ENCODE measurements around the gene AFDN. TPM values are rescaled to one million over a fixed set of nuclear protein-coding genes. Genes with fewer than 3 reads are reported as not detected.

AFDN gene
- total RNA-seq, 1 donor from 2014 or later = 552 TPM

- TF ChIP-seq CTCF (IDR thresholded peaks at IDR 0.05; ENCODE audit: partially characterized antibody, unreplicated experiment) = no peak
- Mint-ChIP-seq H3K27ac (ENCODE audit: unreplicated experiment) (no peak overlapping the region), H3K4me1 (ENCODE audit: low read depth, unreplicated experiment) (peaks cover 8% of the 10 kb centered on the region), H3K9me3 (ENCODE audit: unreplicated experiment) (peaks cover 13% of the 10 kb centered on the region), H3K4me3 (ENCODE audit: unreplicated experiment) (no peak overlapping the region), H3K36me3 (ENCODE audit: unreplicated experiment) (peaks cover 19% of the 10 kb centered on the region), H3K27me3 (ENCODE audit: unreplicated experiment) (peaks cover 8% of the 10 kb centered on the region)
- no peak for DNase-seq
These were observed 6.0 kb upstream of the AFDN start for GRCh38 chr6:167820681-167821080.

- H3K9me3 Mint-ChIP-seq (ENCODE audit: unreplicated experiment) = peaks cover 26% of the 10 kb centered on the region
- no peak for TF ChIP-seq CTCF (IDR thresholded peaks at IDR 0.05; ENCODE audit: partially characterized antibody, unreplicated experiment)
- H3K27me3 Mint-ChIP-seq (ENCODE audit: unreplicated experiment) = peaks cover 25% of the 10 kb centered on the region
- H3K36me3 Mint-ChIP-seq (ENCODE audit: unreplicated experiment) = peaks cover 17% of the 10 kb centered on the region
- peak overlapping the region; percentile 98 for H3K4me3 Mint-ChIP-seq (ENCODE audit: unreplicated experiment)
- peak overlapping the region; percentile 100 for H3K27ac Mint-ChIP-seq (ENCODE audit: unreplicated experiment)
- H3K4me1 Mint-ChIP-seq (ENCODE audit: low read depth, unreplicated experiment) = peaks cover 12% of the 10 kb centered on the region
- peak; percentile 33 for DNase-seq
These were observed 1.9 kb upstream of the AFDN start for GRCh38 chr6:167824591-167825331.

GRCh38 chr6:167825332-167826229 lies 1.1 kb upstream of the AFDN start:
- Mint-ChIP-seq H3K27ac (ENCODE audit: unreplicated experiment) (peak overlapping the region; percentile 100), H3K4me3 (ENCODE audit: unreplicated experiment) (peak overlapping the region; percentile 98), H3K27me3 (ENCODE audit: unreplicated experiment) (peaks cover 25% of the 10 kb centered on the region), H3K9me3 (ENCODE audit: unreplicated experiment) (peaks cover 29% of the 10 kb centered on the region), H3K36me3 (ENCODE audit: unreplicated experiment) (peaks cover 11% of the 10 kb centered on the region), H3K4me1 (ENCODE audit: low read depth, unreplicated experiment) (peaks cover 18% of the 10 kb centered on the region)
- peak; percentile 84 for DNase-seq
- TF ChIP-seq CTCF (IDR thresholded peaks at IDR 0.05; ENCODE audit: partially characterized antibody, unreplicated experiment) = no peak

GRCh38 chr6:167826230-167826895 lies 348 bp upstream of the AFDN start:
- Mint-ChIP-seq H3K36me3 (ENCODE audit: unreplicated experiment) (peaks cover 3% of the 10 kb centered on the region), H3K27me3 (ENCODE audit: unreplicated experiment) (peaks cover 25% of the 10 kb centered on the region), H3K27ac (ENCODE audit: unreplicated experiment) (peak overlapping the region; percentile 100), H3K4me3 (ENCODE audit: unreplicated experiment) (peak overlapping the region; percentile 98), H3K4me1 (ENCODE audit: low read depth, unreplicated experiment) (peaks cover 24% of the 10 kb centered on the region), H3K9me3 (ENCODE audit: unreplicated experiment) (peaks cover 29% of the 10 kb centered on the region)
- peak; percentile 60 for TF ChIP-seq CTCF (IDR thresholded peaks at IDR 0.05; ENCODE audit: partially characterized antibody, unreplicated experiment)
- peak; percentile 78 for DNase-seq
